PC-9 (cell line): ENCODE results near the gene HS3ST3A1.

ENCODE experiments used
- EZH2 ChIP-seq: fragments of 200-600 bp; sonication (generic); IDR thresholded peaks from 2 replicates; pipeline ENCODE4 v1.8.0; 2017; ENCODE audit warnings: antibody characterized with exemption, low read depth
- TF ChIP-seq, protein P1 (sequence below): fragments of 200-600 bp; sonication (generic); conservative IDR thresholded peaks from 2 replicates; pipeline ENCODE4 v1.6.1; 2017; ENCODE audit warnings: mixed run types, antibody characterized with exemption, mild to moderate bottlenecking, moderate library complexity

DNA sequence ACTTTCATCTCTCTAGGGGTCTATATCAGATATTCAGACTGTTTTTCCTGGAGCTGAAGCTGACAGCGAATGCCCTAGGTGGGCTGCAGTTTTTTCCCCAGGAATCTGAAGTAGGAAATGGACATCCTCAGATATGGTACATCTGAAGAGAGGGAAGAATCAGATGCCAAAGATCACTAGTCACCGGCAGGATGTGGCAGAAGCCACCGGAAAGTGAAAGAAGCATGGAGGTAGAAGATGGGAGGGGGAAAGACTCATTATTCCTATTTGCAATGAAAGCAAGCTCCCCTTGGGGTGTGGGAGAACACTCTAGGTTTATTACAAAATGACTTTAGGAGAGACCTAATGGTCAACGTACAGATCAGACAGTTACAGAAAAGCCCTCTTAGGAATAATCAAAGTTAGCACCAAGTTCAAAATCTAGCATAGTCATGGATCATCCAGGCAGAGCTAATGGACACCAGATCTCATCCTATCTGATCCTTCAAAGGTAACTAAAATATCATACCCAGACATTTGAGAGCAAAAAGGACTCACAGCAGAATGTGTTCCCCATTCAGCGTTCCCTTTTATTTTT is 110.7 kb downstream of the HS3ST3A1 start:
- TF ChIP-seq, protein P1, sequence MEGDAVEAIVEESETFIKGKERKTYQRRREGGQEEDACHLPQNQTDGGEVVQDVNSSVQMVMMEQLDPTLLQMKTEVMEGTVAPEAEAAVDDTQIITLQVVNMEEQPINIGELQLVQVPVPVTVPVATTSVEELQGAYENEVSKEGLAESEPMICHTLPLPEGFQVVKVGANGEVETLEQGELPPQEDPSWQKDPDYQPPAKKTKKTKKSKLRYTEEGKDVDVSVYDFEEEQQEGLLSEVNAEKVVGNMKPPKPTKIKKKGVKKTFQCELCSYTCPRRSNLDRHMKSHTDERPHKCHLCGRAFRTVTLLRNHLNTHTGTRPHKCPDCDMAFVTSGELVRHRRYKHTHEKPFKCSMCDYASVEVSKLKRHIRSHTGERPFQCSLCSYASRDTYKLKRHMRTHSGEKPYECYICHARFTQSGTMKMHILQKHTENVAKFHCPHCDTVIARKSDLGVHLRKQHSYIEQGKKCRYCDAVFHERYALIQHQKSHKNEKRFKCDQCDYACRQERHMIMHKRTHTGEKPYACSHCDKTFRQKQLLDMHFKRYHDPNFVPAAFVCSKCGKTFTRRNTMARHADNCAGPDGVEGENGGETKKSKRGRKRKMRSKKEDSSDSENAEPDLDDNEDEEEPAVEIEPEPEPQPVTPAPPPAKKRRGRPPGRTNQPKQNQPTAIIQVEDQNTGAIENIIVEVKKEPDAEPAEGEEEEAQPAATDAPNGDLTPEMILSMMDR = no peak
- no peak for TF ChIP-seq EZH2
